Pancreas (tissue), 10 donors: ENCODE results near the gene LAMA5. TPM values are rescaled to one million over a fixed set of nuclear protein-coding genes. Genes with fewer than 3 reads are reported as not detected.

Experiments
- ATAC-seq, 4 donors: fragments of 200-7000 bp; cut with Tn5 transposase; one replicate each; pipeline versions ENCODE4 v1.8.0 to v1.9.1; 2020; ENCODE audit warnings: mild to moderate bottlenecking in 4 of 4, moderate library complexity in 4 of 4
- DNase-seq, 6 donors: peaks; one replicate each; pipeline ENCODE4 v3.0.0-alpha.2; 2020
- FAIRE-seq: peaks from 2 replicates; lab custom pipeline; 2012; peaks lifted over from hg19 to GRCh38; lab: Jason Lieb, UNC
- H3K27ac ChIP-seq, 4 donors: fragments of 200-600 bp; sonication (generic); 1 replicate in 3 of 4; 2 replicates in 1 of 4; pipeline versions ENCODE4 v1.5.0 to v1.8.0; 2020
- H3K27me3 ChIP-seq, 4 donors: fragments of 200-600 bp; one replicate each; pipeline ENCODE4 v1.8.0; 2021
- H3K36me3 ChIP-seq, 3 donors: fragments of 200-600 bp; sonication (generic) in 1 of 3; one replicate each; pipeline versions ENCODE4 v1.5.0 to v1.8.0; 2020 to 2021
- H3K4me1 ChIP-seq, 3 donors: fragments of 200-600 bp; one replicate each; pipeline ENCODE4 v1.8.0; 2021
- H3K4me3 ChIP-seq, 4 donors: fragments of 200-600 bp; sonication (generic) in 2 of 4; one replicate each; pipeline versions ENCODE4 v1.5.0 to v1.8.0; 2020 to 2021
- H3K9me3 ChIP-seq, 4 donors: fragments of 200-600 bp; one replicate each; pipeline ENCODE4 v1.8.0; 2021
- WGBS, 2 donors: extraction: QIAGEN DNeasy Blood & Tissue Kit; methylation state at CpG; one replicate each; pipeline ENCODE4 v1.1.7; 2013; 5-methylcytosine and 5-hydroxymethylcytosine counted together
- intact Hi-C, 3 donors: fragments of 100-400 bp; cut with DNase I; formaldehyde crosslinking; loops; one replicate each; pipeline versions ENCODE4 v1.11.1 to v1.14.2; 2022
- polyA plus RNA-seq, 2 donors: library from polyadenylated mRNA; stranded (reverse); fragments of 200-250 nt; gene quantifications; one replicate each; pipeline ENCODE4 v1.2.3, GENCODE V29; 2013
- total RNA-seq, 6 donors: library from RNA; stranded (reverse); fragmentation: NEBNext Ultra II Directional in 4 of 6; extraction: Animal tissue kit (Norgen Biotek cat#: 25700) in 4 of 6; gene quantifications; one replicate each; pipeline versions ENCODE4 v1.2.1 to v1.2.4, GENCODE V29; 2021 to 2023
- TF ChIP-seq, protein P1 (sequence below), 4 donors: fragments of 200-600 bp; sonication (generic) in 3 of 4; IDR thresholded peaks; one replicate each; pipeline versions ENCODE4 v1.5.0 to v1.8.0; 2021; ENCODE audit warnings: antibody characterized with exemption in 4 of 4
- donor health status: healthy with polysubstance abuse.
- donor health status: DM: no; HTN: no; CAD: no; lungs with moderate emphysema.
- donor health status: DM: no; HTN: no; CAD: no.
- donor health status: control.
- donor health status: control.
- donor health status: Bipolar disorder and iron deficiency.
- donor health status: DM: yes; HTN: yes; CAD: no.
- donor health status: DM: no; HTN: no; CAD: no.
- donor health status: DM: no; HTN: no; CAD: no.
- donor health status: DM: yes; HTN: yes; CAD: no.

Gene LAMA5
- total and polyA plus RNA-seq, 8 donors: 43.6 to 344 (median 62.2) TPM

DNA sequence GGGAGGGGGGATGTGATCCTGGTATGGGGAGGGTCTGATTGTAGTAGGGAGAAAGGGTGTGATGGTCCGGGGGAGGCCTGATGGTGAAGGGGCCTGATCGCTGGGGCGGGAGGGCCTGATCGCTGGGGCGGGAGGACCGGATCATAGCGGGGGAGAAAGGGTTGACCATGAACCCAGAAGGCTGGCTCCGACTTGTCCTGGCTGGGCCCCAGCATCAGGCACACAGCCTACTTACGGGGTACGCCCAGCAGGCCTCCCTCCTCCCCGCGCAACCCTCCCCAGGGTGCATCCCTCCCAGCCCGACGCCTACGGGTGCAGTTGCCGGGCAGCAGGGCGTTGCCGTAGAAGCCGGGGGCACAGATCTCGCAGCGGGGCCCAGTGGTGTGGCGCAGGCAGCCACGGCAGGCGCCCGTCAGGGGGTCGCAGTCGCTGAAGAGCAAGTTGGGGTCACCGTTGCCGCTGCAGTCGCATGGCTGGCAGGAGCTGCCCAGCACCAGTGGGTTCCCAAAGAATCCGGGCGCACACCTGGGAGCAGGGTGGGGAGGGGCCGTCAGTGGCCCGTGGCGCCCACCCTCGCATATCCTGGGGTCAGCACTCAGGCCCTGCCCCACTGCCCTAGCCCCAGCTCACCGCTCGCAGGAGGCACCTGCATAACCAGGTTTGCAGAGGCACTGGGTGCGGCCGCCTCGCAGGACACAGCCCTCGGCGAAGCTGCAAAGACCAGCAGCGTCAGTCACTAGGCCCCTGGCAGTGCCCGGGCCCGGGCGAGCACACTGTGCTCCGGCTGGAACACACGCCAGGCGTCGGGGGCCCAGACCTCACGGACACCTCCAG lies 43.7 kb downstream of the LAMA5 start:
- H3K4me3 ChIP-seq: no peak overlapping the region
- intact Hi-C loops: no loop called here
- H3K4me1 ChIP-seq: no peaks in the 10 kb centered on the region
- H3K27ac ChIP-seq: no peak overlapping the region
- TF ChIP-seq, protein P1, sequence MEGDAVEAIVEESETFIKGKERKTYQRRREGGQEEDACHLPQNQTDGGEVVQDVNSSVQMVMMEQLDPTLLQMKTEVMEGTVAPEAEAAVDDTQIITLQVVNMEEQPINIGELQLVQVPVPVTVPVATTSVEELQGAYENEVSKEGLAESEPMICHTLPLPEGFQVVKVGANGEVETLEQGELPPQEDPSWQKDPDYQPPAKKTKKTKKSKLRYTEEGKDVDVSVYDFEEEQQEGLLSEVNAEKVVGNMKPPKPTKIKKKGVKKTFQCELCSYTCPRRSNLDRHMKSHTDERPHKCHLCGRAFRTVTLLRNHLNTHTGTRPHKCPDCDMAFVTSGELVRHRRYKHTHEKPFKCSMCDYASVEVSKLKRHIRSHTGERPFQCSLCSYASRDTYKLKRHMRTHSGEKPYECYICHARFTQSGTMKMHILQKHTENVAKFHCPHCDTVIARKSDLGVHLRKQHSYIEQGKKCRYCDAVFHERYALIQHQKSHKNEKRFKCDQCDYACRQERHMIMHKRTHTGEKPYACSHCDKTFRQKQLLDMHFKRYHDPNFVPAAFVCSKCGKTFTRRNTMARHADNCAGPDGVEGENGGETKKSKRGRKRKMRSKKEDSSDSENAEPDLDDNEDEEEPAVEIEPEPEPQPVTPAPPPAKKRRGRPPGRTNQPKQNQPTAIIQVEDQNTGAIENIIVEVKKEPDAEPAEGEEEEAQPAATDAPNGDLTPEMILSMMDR (IDR thresholded peaks at IDR 0.05): no peak
- no peaks in the 10 kb centered on the region for H3K27me3 ChIP-seq
- ATAC-seq (no peak), DNase-seq (peak in 2 of 6 donors; percentile 24 to 78), FAIRE-seq (no peak)
- peaks cover 0 to 30% (median 3%) of the 10 kb centered on the region in 3 donors for H3K36me3 ChIP-seq
- no peaks in the 10 kb centered on the region for H3K9me3 ChIP-seq
- WGBS, 2 donors: 92 to 95% methylated on average over 43 to 52 of the region's 52 CpGs

DNA sequence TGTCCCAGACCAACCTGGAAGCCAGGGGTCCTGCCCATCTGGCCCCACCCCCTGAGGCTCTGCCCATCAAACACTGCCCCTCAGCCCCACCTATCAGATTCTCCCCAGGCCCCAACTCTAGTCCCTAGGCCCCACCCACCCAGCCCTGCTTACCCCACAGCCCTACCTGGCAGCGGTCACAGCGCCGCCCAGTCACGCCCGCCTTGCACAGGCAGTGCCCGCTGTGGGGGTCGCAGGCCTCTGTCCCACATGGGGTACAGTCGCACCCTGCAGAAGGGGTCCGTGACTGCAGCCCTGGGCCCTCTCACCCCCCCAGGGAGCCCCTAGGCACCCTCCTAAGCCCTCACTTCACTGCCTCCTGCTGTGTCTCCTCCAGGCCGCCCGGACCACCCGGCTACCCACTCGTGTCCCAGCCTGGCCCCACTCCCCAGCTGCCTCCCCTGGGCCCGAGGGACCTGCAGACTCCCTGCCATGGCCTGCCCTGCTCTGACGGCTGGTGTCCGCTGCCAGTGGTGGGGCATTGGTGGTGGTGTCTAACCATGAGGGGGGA lies 44.5 kb downstream of the LAMA5 start:
- DNase-seq: peak in 2 of 6 donors; percentile 38 to 76
- intact Hi-C loops: no loop called here
- H3K27me3 ChIP-seq: no peaks in the 10 kb centered on the region
- no peak for ATAC-seq
- FAIRE-seq: no peak
- H3K4me1 ChIP-seq: no peaks in the 10 kb centered on the region
- H3K4me3 ChIP-seq: no peak overlapping the region
- TF ChIP-seq, protein P1 (IDR thresholded peaks at IDR 0.05): no peak
- H3K9me3 ChIP-seq: no peaks in the 10 kb centered on the region
- no peak overlapping the region for H3K27ac ChIP-seq
- H3K36me3 ChIP-seq: peaks cover 0 to 22% (median 3%) of the 10 kb centered on the region in 3 donors
- 89 to 92% methylated on average over 16 of the region's 16 CpGs for WGBS, 2 donors

DNA sequence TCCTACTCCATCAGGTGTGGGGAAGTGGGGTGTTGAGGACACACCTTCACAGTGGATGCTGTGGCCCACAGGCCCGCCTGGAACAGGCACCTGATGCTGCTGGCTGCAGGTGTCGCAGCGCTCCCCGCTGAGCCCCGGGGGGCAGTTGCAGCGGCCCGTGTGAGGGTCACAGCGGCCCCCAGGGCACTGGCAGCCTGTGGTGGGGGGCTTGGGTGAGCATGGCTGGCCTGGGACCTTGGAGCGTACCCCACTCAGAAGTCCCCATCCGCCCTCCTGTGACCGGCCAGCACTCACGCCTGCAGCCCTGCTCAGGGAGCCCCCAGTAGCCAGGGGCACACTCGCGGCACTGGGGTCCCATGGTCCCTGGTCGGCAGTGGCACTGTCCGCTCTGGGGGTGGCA lies 45.1 kb downstream of the LAMA5 start:
- Histone ChIP-seq H3K4me1 (no peaks in the 10 kb centered on the region), H3K36me3 (peaks cover 3 to 22% (median 4%) of the 10 kb centered on the region in 3 donors), H3K4me3 (no peak overlapping the region), H3K9me3 (no peaks in the 10 kb centered on the region), H3K27ac (no peak overlapping the region), H3K27me3 (no peaks in the 10 kb centered on the region)
- intact Hi-C loops: no loop called here
- FAIRE-seq (no peak), ATAC-seq (no peak), DNase-seq (peak in 2 of 6 donors; percentile 32 to 79)
- TF ChIP-seq, protein P1 (IDR thresholded peaks at IDR 0.05): no peak
- WGBS, 2 donors: 96 to 98% methylated on average over 16 of the region's 16 CpGs

DNA sequence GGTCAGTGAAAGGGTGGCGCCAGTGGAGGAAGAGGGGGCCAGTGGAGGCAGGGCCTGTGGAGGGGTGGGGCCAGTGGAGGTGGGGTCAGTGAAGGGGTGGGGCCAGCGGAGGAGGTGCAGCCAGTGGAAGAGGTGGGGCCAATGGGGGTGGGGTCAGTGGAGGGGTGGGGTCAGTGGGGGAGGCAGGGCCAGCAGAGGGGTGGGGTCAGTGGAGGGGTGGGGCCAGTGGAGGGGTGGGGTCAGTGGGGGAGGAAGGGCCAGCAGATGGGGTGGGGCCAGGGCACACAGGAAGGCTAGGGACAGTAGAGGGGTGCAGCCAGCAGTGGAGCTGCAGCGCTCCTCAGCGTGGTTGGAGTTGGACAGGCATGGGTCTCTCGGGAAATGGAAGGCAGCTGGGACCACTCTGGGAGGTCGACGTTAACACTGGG lies 45.6 kb downstream of the LAMA5 start:
- DNase-seq (peak in 2 of 6 donors; percentile 25 to 46), FAIRE-seq (no peak), ATAC-seq (peak in 2 of 4 donors; percentile 14 to 34)
- TF ChIP-seq, protein P1 (IDR thresholded peaks at IDR 0.05): no peak
- intact Hi-C loops: no loop called here
- no peaks in the 10 kb centered on the region for H3K4me1 ChIP-seq
- H3K9me3 ChIP-seq: no peaks in the 10 kb centered on the region
- no peak overlapping the region for H3K4me3 ChIP-seq
- H3K36me3 ChIP-seq: peaks cover 3 to 24% (median 4%) of the 10 kb centered on the region in 3 donors
- 91% methylated on average over 7 of the region's 7 CpGs for WGBS, 2 donors
- H3K27me3 ChIP-seq: no peaks in the 10 kb centered on the region
- H3K27ac ChIP-seq: no peak overlapping the region
